Activated CD4-positive, alpha-beta T cell treated with anti-CD3 and anti-CD28 coated beads for 1 hour (primary cell): ENCODE measurements around the gene PMF1.
A peak's percentile ranks its signal among the peaks of the same experiment; 100 is the strongest.
"Not testable (repeated sequence)": the region's sequence is repeated elsewhere in the genome, so short reads cannot be mapped to it uniquely, and the experiment has no call there.

Source experiments
- DNase-seq: peaks from one replicate; pipeline ENCODE4 v3.0.0-alpha.2; 2020

PMF1 gene, protein sequence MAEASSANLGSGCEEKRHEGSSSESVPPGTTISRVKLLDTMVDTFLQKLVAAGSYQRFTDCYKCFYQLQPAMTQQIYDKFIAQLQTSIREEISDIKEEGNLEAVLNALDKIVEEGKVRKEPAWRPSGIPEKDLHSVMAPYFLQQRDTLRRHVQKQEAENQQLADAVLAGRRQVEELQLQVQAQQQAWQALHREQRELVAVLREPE

DNA sequence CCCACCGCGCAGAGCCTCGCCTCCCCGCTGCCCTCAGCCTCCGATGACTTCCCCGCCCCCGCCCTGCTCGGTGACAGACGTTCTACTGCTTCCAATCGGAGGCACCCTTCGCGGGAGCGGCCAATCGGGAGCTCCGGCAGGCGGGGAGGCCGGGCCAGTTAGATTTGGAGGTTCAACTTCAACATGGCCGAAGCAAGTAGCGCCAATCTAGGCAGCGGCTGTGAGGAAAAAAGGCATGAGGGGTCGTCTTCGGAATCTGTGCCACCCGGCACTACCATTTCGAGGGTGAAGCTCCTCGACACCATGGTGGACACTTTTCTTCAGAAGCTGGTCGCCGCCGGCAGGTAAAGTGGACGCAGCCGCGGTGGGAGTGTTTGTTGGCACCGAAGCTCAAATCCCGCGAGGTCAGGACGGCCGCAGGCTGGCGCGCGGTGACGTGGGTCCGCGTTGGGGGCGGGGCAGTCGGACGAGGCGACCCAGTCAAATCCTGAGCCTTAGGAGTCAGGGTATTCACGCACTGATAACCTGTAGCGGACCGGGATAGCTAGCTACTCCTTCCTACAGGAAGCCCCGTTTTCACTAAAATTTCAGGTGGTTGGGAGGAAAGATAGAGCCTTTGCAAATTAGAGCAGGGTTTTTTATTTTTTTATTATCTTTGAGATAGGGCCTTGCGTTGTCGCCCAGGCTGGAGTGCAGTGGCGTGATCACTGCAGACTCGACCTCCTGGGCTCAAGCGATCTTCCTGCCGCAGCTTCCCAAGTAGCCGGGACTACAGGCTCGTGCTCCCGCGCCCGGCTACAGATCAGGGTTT, at the start of gene PMF1:
Gene PMF1, plus strand, starts transcription at position 175 of the 811 bp plus-strand sequence. Its CDS starts 9 bp downstream, at position 184.
- peak; percentile 92 for DNase-seq

DNA sequence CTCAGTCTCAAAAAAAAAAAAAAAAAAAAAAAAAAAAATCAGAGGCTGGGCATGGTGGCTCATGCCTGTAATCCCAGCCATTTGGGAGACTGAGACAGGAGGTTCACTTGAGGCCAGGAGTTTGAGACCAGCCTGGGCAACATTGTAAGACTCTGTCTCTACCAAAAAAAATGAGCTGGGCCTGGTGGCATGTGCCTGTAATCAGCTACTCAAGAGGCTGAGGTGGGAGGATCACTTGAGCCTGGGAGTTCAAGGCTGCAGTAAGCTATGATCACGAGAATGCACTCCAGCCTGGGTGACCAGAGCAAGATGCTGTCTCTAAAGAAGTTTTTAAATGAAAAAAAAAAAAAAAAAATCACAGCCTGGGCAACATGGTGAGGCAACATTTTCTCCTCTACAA, 49.1 kb upstream of the PMF1 start:
- no peak for DNase-seq

DNA sequence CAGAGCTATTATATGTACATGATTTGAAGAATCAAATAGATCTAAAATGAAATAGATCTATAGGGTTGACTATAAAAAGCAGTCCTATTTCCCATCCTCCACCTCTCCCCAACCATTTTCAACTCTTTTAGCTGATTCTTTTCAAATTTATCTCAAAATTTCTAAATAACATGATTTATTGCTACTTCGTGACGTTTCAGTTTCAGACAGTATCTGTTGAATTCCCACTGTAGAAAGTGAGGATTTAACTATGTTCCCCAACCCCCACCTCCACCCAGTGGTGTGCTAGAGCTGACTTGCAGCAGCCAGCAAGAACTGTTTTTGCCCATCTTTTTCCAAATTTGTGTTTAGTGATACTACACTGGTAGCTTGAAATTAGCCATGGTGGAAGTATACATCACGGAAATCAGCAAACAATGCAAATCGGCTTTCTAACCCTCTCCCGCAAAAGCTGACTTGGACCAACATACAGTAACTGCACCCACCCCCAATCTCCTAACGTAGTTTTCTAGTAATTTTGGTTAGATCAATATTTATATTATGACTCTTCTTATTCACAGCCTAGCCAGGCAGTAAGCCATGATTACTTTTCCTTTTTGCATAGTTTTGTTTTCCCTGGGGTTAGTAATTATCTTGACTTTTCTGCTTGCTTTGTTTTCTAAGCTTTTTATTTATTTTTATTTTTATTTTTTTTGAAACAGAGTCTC, 48.5 kb upstream of the PMF1 start:
- DNase-seq, result no peak

DNA sequence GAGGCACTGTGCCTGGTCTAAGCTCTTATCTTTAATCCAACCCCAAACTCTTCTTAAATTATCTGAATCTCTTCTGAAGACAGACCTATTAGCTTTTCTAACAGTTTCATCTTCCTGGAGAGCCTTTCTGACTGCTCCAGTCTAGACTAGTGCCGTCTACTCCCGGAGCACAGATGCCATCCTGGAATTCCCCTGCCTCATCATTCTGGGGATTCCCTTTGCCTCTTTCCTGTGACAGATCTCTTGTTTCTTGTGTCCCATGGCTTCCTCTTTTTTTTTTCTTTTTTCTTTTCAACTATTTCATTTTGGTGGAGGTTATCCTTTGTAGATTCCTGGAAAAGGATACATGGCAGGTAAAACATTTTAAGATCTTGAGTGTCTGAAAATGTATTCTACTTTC, 47.7 kb upstream of the PMF1 start:
- DNase-seq, result no peak

DNA sequence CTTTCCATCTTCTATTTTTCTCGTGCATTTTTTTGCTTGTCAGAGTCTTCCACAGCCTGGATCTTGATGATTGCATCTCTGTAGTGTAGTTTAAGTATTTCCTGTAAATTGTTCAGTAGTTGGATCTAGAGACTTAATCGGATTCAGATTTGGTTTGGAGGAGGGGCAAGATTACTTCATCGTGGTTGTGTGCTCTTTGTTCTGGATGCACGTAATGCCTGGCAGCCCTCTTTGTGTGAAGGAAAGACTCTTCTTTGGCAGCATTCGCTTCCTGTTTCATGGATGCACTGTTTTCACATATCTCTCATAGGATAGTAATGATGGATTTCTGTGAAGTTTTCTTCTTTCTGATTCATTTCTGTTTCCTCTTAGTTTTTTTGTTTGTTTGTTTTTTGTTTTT, 45.3 kb upstream of the PMF1 start:
- no peak for DNase-seq

DNA sequence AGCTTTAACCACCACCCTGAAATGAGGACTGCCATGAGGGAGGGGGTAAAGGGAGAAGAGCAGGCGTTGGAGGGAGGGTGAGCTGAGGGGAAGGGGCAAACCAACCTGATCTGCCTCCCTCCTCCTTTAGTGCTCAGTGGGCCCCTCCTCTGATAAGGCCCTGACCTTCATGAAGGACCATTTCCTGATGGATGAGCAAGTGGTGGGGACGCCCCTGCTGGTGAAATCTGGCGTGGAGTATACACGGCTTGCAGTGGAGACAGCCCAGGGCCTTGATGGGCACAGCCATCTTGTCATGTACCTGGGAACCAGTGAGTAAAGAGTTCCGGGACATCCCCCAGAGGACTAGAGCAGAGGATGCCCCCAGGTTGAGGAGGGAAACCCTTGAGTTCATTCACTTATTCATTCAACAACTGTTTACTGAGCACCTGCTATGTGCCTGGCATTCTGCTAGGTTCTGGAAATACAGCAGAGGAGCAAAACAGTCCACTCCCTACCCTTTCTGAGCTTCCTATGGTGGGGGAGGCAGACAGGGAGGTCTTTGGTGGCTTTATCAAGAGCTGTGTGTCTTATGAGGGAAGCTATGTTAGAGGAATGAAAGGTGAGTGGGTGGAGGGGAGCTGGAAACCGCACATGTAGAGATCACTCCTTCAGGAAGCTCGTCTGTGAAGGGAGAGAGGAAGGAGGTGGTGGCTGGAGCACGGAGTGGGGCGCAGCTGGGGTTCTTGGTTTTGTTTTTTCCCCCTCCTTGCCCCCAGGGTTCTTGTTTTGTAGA, 39.9 kb upstream of the PMF1 start:
- DNase-seq, result no peak

DNA sequence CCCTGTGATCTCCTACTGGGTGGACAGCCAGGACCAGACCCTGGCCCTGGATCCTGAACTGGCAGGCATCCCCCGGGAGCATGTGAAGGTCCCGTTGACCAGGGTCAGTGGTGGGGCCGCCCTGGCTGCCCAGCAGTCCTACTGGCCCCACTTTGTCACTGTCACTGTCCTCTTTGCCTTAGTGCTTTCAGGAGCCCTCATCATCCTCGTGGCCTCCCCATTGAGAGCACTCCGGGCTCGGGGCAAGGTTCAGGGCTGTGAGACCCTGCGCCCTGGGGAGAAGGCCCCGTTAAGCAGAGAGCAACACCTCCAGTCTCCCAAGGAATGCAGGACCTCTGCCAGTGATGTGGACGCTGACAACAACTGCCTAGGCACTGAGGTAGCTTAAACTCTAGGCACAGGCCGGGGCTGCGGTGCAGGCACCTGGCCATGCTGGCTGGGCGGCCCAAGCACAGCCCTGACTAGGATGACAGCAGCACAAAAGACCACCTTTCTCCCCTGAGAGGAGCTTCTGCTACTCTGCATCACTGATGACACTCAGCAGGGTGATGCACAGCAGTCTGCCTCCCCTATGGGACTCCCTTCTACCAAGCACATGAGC, 36.1 kb upstream of the PMF1 start:
- DNase-seq, result no peak

DNA sequence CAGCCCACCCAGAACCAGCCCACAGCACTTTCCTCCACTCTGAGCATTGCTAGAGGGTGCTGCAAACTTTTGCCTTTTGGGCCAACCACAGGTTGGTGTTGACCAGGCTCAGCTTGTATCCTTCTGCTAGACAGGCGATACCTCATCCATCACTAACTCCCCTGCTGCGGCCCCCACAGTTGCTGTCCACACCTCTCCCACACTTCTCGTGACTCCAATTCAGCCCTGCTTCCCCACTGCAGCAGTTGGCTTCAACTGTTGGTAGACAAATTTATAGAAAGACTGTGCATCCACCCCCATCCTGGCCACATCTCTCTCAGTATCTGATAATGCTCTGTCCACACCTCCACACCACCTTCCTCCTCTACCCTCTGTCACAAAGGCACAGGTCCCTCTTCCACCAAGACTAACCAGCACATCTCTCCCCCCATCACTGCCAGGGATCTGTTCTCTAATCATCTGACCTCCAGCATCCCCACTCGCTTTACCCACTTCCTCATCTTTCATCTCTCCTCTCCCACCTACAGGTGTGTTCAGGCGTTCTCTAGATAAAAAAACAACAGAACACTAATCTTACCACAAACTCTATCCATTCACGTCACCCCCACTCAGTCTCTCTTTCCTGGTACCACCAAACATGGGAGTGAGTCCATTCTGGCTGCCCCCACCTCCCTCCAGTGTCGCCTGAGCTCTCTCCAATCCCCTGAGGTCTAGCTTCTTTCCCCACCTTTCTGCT, 34.7 kb upstream of the PMF1 start:
- no peak for DNase-seq

DNA sequence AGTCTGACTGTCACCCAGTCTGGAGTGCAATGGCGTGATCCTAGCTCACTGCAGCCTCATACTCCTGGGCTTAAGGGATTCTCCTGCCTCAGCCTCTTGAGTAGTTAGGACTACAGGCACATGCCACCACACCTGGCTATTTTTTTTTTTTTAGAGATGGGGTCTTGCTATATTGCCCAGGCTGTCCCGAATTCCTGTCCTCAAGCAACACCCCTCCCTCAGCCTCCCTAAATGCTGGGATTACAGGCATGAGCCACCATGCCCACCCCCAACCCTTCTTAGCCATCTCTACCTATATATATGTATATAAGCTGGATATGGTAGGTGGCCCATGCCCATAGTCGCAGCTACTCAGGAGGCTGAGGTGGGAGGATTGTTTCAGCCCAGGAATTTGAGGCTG, 32.3 kb upstream of the PMF1 start:
- no peak for DNase-seq

DNA sequence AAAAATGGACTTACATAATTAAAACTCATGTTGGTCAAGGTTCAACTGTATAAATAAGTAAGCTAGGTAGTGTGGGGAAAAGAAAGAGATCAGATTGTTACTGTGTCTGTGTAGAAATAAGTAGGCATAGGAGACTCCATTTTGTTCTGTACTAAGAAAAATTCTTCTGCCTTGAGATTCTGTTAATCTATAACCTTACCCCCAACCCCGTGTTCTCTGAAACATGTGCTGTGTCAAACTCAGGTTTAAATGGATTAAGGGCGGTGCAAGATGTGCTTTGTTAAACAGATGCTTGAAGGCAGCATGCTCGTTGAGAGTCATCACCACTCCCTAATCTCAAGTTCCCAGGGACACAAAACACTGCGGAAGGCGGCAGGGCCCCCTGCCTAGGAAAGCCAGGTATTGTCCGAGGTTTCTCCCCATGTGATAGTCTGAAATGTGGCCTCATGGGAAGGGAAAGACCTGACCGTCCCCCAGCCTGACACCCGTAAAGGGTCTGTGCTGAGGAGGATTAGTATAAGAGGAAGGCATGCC, 31.3 kb upstream of the PMF1 start:
- DNase-seq, result not testable (repeated sequence)

DNA sequence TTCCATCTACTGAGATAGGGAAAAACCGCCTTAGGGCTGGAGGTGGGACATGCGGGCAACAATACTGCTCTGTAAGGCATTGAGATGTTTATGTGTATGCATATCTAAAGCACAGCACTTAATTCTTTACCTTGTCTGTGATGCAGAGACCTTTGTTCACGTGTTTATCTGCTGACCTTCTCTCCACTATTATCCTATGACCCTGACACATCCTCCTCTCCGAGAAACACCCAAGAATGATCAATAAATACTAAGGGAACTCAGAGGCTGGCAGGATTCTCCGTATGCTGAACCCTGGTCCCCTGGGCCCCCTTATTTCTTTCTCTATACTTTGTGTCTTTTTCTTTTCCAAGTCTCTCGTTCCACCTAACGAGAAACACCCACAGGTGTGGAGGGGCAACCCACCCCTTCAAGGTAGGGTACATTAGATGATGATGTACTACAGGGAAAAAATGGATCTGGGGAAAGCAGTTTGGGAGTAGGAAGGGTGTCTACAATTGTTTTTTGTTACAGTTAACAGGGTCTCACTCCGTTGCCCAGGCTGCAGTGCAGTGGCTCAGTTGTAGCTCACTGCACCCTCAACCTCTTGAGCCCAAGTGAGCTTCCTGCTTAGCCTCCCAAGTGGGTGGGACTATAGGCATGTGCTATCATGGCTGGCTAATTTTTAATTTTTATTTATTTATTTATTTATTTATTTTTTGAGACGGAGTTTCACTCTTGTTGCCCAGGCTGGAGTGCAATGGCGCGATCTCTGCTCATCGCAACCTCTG, 30.6 kb upstream of the PMF1 start:
- not testable (repeated sequence) for DNase-seq

DNA sequence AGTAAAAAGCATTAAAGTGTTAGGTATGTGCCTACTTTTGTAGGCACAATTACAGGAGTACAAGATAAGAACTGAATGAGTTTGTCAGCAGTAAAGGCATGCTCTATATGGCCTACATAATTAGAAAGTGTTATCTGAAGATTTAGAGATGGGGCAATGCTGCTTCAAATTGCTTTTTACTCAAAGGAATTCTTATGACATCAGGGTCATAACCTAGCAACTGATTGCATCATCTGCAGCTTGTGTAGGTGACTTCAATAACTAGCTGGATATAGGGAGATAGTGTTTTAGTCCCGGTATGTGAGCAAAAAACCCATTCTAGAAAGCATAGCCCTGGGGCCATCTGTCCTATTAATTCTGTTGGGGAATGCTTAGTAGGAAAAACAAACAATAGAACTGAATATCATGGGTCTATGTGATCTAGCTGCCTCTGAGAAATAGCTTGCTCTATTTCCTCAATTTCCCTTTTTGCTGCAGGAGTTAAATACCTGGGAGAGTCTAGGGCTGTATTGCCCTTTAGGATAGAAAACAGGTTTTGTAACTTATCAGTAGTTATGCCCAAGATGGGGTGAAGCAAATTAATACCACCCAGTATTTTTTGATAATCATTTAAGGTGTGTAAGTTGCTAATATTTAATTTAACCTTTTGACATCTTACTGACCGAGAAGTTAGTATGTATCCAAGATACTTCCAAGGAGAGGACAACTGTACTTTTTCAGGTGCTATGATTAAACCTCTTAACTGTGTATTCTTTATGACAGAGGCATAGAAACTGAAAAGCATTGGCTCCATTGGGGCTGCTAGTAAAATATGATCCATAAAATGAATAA, 26.2 kb upstream of the PMF1 start:
- DNase-seq, result not testable (repeated sequence)

DNA sequence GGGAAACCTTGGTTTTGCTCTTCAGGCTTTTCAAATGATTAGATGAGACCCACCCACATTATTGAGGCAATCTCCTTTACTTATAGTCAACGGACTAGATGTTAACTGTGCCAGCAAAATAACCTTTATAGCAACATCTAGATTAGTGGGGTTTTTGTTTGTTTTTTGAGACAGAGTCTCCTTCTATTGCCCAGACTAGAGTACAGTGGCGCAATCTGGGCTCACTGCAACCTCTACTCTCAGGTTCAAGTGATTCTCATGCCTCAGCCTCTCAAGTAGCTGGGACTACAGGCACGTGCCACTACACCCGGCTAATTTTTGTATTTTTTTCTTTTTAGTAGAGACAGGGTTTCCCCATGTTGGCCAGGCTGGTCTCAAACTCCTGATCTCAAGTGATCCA, 22.5 kb upstream of the PMF1 start:
- not testable (repeated sequence) for DNase-seq

DNA sequence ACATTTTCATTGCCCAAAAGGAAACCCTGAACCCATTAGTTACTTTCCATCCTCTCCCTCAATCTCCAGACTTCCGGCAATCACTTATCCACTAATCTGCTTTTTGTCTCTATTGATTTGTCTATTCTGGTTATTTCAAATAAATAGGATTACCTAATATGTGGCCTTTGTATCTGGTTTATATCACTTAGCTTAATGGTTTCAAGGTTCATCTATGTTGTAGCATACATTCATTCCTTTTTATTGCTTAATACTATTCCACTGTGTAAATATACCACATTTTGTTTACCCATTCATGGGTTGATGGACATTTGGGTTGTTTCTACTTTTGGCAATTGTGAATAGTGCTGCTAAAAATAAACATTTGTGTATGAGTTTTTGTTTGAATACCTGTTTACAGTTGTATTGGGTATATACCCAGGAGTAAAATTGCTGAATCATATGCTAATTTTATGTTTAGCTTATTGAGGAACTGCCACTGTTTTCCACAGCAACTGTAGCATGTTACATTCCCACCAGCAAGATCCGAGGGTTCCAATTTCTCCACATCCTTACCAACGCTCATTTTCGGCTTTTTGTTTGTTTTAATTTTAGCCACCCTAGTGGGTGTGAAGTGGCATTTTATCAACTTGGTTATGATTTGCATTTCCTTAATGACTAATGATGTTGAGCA, 21.4 kb upstream of the PMF1 start:
- DNase-seq, result no peak

DNA sequence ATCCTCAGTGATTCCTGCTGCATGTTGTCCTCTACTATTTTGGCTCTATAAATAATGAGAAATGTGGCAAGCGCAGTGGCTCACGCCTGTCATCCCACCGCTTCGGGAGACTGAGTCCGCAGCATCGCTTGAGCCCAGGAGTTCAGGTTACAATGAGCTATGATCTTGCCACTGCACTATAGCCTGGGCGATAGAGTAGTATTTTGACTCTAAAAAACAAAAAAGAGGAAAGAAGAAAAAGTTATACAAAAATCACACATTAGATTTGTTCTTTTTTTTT, 19.7 kb upstream of the PMF1 start:
- no peak for DNase-seq

DNA sequence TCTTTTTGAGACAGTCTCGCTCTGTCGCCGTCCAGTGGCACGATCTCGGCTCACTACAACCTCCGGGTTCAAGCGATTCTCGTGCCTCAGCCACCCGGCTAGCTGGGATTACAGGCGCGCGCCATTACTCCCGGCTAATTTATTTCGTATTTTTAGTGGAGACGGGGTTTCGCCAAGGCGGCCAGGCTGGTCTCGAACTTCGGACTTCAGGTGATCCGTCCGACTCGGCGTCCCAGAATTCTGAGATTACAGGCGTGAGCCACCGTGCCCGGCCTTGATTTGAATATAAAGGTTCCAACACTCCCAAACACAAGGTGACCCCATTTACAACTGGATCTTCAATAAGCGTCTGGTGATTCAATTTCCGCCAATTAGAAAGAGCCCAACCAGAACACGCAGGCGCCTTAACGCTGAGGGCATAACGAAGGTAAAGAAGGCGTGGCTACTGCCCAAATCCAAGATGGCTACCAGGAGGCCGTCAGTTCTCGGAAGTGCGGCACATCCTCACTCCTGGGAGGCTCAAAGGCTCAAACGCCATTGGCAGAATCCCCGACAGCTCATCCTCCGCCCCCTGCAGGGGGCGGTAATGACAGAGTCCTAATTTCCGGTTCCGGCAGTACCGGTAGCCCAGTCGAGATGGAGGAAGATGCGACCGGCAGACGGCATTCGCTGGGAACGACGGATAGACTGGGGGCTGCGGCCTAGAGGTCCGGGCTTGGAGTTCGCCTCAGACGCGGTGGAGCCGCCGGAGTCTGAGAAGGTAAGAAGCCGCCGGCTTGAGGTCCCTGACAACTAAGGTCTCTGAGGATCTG, 19.1 kb upstream of the PMF1 start, which contains the start of gene SLC25A44:
Gene SLC25A44, plus strand, starts transcription at position 617 of the 812 bp plus-strand sequence. CDS start 5,744 bp downstream, outside the sequence.
- DNase-seq, result peak; percentile 95

DNA sequence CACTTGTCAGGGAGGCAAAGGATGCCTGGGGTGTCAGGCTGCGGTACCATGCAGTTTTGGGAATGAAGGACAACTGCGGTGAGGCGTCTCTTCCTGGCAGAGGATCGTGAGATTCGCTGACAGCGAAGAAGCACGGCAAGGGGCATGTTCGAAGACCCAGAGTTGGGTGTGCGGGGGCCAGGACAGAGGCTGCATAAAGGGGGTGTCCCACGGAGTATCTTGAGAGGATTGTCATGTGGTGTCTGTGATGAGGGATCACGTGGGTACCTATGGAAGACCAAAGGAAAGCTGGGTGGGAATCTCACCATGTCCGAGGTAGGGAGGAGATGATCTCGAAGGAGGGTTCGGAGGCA, 18.5 kb upstream of the PMF1 start:
- DNase-seq, result no peak

DNA sequence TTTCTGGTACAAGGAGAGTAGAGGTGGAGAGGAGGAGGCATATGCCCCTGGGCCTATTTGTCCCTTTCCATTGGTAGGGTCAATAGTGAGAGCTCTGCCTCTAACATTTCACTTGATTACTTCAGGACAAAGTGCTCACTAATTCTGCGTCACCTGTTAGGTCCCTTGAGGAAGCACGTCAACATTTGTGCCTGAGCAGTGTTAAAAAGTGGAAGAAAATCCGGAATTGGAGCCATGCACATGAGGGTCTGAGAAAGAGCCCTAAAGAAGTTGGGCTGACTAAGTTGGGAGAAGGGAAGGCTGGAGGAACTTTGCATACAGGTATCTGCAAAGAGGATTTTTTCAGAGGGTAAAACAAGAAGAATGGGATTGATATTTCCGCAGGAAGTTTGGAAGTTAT, 17.0 kb upstream of the PMF1 start:
- DNase-seq, result no peak

DNA sequence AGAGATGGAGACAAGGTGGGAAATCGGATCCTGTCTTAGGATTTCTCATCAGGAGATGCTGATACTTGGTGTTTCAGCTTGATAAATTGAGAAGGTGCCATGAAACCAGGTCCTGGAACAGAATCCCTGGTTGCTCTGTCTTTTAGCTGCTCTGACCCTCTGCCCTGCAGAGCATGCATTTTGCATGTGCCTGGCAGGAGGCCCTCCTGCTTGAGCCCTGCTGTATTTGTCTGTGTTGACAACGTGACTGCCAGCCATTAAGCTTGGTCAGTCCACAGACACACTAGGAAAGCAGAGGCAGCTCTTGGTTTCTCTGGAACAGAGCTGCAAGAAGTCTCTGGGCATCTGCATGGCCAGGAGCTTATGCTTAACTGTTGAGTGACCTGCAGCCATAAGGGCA, 16.4 kb upstream of the PMF1 start:
- DNase-seq, result no peak
